Measurements from ENCODE around the gene PRKCB.

Gene PRKCB

GRCh38 chr16:23824909-23825308 is 10.9 kb upstream of the PRKCB start:
- no peak for TF ChIP-seq CTCF (IDR thresholded peaks at IDR 0.05; ENCODE audit: insufficient read depth, low read depth, low read length, missing control alignments)
- DNase-seq (ENCODE audit: low read depth), result no peak
- H3K4me3 ChIP-seq (ENCODE audit: low read depth, low read length), result no peak overlapping the region

GRCh38 chr16:23826528-23827045 is 9.2 kb upstream of the PRKCB start:
- DNase-seq (ENCODE audit: low read depth), result peak; percentile 87
- TF ChIP-seq CTCF (IDR thresholded peaks at IDR 0.05; ENCODE audit: insufficient read depth, low read depth, low read length, missing control alignments), result no peak
- no peak overlapping the region for H3K4me3 ChIP-seq (ENCODE audit: low read depth, low read length)

DNA sequence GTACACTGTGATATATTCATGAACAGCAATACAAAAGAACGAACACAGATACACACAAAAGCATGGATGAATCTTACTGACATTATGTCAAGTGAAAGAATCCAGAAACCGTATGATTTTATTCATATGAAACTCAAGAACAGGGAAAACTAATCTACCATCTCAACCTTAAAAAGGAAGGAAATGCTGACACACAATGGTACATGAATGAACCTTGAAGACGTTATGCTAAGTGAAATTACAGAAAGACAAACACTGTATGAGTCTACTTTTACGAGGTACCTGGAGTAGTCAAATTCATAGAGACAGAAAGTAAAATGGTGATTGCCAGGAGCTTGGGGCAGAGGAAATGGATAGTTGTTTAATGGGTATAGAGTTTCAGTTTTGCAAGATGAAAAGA is 8.7 kb upstream of the PRKCB start:
- TF ChIP-seq CTCF (IDR thresholded peaks at IDR 0.05; ENCODE audit: insufficient read depth, low read depth, low read length, missing control alignments), result no peak
- no peak overlapping the region for H3K4me3 ChIP-seq (ENCODE audit: low read depth, low read length)
- peak; percentile 61 for DNase-seq (ENCODE audit: low read depth)

DNA sequence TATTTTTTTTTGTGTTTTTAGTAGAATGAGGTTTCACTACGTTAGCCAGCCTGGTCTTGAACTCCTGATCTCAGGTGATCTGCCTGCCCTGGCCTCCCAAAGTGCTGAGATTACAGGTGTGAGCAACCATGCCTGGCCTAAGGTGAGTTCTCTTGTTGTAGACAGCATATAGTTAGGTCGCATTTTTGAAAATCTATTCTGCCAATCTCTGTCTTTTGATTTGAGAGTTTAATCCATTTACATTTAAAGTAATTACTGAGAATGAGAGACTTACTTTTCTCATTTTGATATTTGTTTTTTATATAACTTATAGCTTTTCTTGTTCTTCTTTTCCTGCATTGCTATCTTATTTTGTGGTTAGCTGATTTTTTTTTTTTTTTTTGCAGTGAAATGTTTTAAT is 6.3 kb upstream of the PRKCB start:
- no peak for DNase-seq (ENCODE audit: low read depth)
- H3K4me3 ChIP-seq (ENCODE audit: low read depth, low read length), result no peak overlapping the region
- TF ChIP-seq CTCF (IDR thresholded peaks at IDR 0.05; ENCODE audit: insufficient read depth, low read depth, low read length, missing control alignments), result no peak

DNA sequence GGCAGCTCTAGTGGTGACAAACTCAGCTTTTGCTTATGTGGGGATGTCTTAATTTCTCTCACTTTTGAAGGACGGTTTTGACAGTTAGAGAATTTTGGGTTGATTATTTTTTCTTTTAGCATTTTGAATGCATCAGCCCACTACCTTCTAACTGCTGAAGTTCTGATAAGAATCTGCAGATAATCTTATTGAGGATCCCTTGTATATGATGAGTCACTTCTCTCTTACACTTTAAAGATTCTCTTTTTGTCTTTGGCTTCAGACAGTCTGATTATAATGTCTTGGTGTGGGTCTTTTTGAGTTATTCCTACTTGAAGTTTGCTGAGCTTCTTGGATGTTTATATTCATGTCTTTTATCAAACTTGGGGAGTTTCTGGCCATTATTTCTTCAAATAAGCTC is 5.5 kb upstream of the PRKCB start:
- no peak overlapping the region for H3K4me3 ChIP-seq (ENCODE audit: low read depth, low read length)
- TF ChIP-seq CTCF (IDR thresholded peaks at IDR 0.05; ENCODE audit: insufficient read depth, low read depth, low read length, missing control alignments), result no peak
- DNase-seq (ENCODE audit: low read depth), result no peak

DNA sequence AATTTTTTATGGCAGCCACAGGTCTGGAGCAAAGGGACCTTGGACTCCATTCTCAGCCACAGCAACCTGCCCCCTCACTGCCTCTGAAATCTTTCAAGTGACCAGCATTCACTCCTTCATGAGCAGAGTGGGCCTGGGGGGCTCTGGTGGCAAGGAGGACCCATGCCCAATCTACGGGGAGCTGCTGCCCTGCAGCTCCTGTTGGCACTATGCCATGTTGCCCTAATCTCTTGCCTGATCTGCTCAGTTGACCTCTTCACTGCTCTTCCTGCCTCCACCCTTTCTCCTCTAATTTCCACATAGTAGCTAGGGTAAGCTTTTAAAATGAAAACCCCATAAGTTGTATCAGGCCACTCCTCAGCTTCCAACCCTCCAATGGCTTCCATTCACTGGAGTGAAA is 2.9 kb upstream of the PRKCB start:
- DNase-seq (ENCODE audit: low read depth), result no peak
- H3K4me3 ChIP-seq (ENCODE audit: low read depth, low read length), result no peak overlapping the region
- no peak for TF ChIP-seq CTCF (IDR thresholded peaks at IDR 0.05; ENCODE audit: insufficient read depth, low read depth, low read length, missing control alignments)

- no peak for TF ChIP-seq CTCF (IDR thresholded peaks at IDR 0.05; ENCODE audit: insufficient read depth, low read depth, low read length, missing control alignments)
- DNase-seq (ENCODE audit: low read depth), result no peak
- no peak overlapping the region for H3K4me3 ChIP-seq (ENCODE audit: low read depth, low read length)
Observed at GRCh38 chr16:23833504-23833903, 2.3 kb upstream of the PRKCB start.
